Ovary (tissue), 9 donors: ENCODE measurements around the gene PLXNA4. TPM values are rescaled to one million over a fixed set of nuclear protein-coding genes. Genes with fewer than 3 reads are reported as not detected.

Experiments
- DNase-seq, 5 donors: peaks; one replicate each; pipeline ENCODE4 v3.0.0-alpha.2; 2019 to 2020
- H3K27ac ChIP-seq, 2 donors: fragments of 200-600 bp; one replicate each; pipeline versions ENCODE4 v1.5.1 to v1.8.0; 2019 to 2022
- H3K27me3 ChIP-seq: fragments of 200-600 bp; one replicate; pipeline ENCODE4 v1.8.0; 2022
- H3K36me3 ChIP-seq: fragments of 200-600 bp; sonication (generic); one replicate; pipeline ENCODE4 v1.5.1; 2019
- H3K4me1 ChIP-seq: one replicate; pipeline ENCODE4 v1.8.1; 2013; ENCODE audit warnings: mild to moderate bottlenecking, moderate library complexity; ENCODE audit not compliant: insufficient read depth
- H3K4me3 ChIP-seq: fragments of 200-600 bp; sonication (generic); one replicate; pipeline ENCODE4 v1.5.1; 2017
- H3K9me3 ChIP-seq, 2 donors: fragments of 200-600 bp in 1 of 2; sonication (generic) in 1 of 2; one replicate each; pipeline versions ENCODE4 v1.5.1 to v1.8.1; 2013 to 2019; ENCODE audit warnings: mild to moderate bottlenecking in 1 of 2, moderate library complexity in 1 of 2
- EP300 ChIP-seq: sonication (generic); formaldehyde crosslinking; IDR thresholded peaks from one replicate; pipeline ENCODE4 v1.6.1; 2017; ENCODE audit warnings: antibody characterized with exemption
- POLR2A ChIP-seq: fragments of 450-650 bp; IDR thresholded peaks from one replicate; pipeline ENCODE4 v1.6.1; 2017; ENCODE audit warnings: antibody characterized with exemption, mild to moderate bottlenecking, moderate library complexity
- WGBS, 3 donors: extraction: QIAGEN DNeasy Blood & Tissue Kit in 1 of 3; methylation state at CpG; one replicate each; pipeline versions ENCODE4 v1.1.5 to v1.1.7; 2013 to 2017; 5-methylcytosine and 5-hydroxymethylcytosine counted together
- intact Hi-C, 4 donors: fragments of 100-400 bp; cut with DNase I; formaldehyde crosslinking; loops; one replicate each; pipeline versions ENCODE4 v1.11.0 to v1.15.1; 2022 to 2023
- polyA plus RNA-seq, 2 donors: library from polyadenylated mRNA; stranded (reverse); fragments of 200-250 nt in 1 of 2; fragments of 350-450 nt in 1 of 2; fragmentation: Illumina TruSeq in 1 of 2; extraction: RNeasy Lipid Tissue Mini Kit (QIAGEN cat#74804) in 1 of 2; gene quantifications; one replicate each; pipeline ENCODE4 v1.2.3, GENCODE V29; 2013 to 2014
- total RNA-seq, 7 donors: library from RNA; depleted of rRNA in 2 of 7; stranded (reverse); fragments of >200 nt in 2 of 7; fragmentation: NEBNext Ultra II Directional in 3 of 7; extraction: Animal tissue kit (Norgen Biotek cat#: 25700) in 3 of 7; gene quantifications; one replicate each; pipeline versions ENCODE4 v1.1.0 to v1.2.4, GENCODE V29; 2016 to 2023
- TF ChIP-seq, protein P1 (sequence below), 3 donors: fragments of 450-650 bp in 2 of 3; fragments of 200-600 bp in 1 of 3; IDR thresholded peaks; one replicate each; pipeline versions ENCODE4 v1.5.1 to v1.8.0; 2016 to 2022; ENCODE audit warnings: antibody characterized with exemption in 3 of 3, mild to moderate bottlenecking in 1 of 3
- donor health status: DM: no; HTN: no; CAD: no; lungs with moderate emphysema.
- donor health status: DM: no; HTN: no; CAD: no.
- donor health status: Bipolar disorder and iron deficiency.
- donor health status: DM: yes; HTN: yes; CAD: no.
- donor health status: DM: no; HTN: no; CAD: no.
- donor health status: DM: yes; HTN: yes; CAD: no.

The PLXNA4 gene
- total and polyA plus RNA-seq, 9 donors = 5.1 to 39.9 (median 11.4) TPM

DNA sequence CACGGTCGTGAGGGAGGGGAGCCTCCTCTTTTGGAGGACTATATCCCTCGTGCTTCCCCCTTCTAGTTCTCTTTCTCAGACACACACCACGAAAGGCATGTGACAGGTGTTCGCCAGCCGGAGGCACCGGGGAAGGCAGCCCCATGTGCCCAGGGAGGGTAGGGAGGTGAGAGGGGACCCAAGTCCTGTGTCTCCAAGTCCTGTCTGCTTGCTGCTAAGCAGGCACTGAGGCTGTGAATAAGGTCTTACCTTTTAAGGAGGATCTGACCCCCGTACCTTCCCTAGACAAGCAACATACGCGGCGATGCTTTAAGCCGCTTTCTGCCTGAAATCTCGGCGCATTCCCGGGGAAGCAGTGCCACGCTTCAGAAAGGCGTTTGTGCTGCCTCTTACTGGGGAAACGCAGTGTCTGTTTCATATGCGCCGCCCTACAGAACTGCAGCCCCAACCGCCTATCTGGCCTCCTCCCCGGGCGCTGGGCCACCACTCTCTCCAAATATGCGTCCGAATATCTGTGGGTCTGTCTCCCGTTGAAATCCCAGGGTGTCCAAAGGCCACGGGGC, 770 bp downstream of the PLXNA4 start:
- Histone ChIP-seq H3K9me3 (no peaks in the 10 kb centered on the region), H3K27me3 (no peaks in the 10 kb centered on the region), H3K4me1 (no peaks in the 10 kb centered on the region), H3K27ac (no peak overlapping the region), H3K36me3 (no peaks in the 10 kb centered on the region), H3K4me3 (peak overlapping the region; percentile 55)
- peak; percentile 48 to 80 (median 67) for DNase-seq
- TF ChIP-seq EP300 = no peak
- intact Hi-C loops = loop anchor here in 1 of 4 donors (10.0 kb wide), 1 partner anchor 631 kb away; no protein-coding TSS in a partner anchor
- 0 to 1% (median 1%) methylated on average over 26 to 27 of the region's 27 CpGs for WGBS, 3 donors

DNA sequence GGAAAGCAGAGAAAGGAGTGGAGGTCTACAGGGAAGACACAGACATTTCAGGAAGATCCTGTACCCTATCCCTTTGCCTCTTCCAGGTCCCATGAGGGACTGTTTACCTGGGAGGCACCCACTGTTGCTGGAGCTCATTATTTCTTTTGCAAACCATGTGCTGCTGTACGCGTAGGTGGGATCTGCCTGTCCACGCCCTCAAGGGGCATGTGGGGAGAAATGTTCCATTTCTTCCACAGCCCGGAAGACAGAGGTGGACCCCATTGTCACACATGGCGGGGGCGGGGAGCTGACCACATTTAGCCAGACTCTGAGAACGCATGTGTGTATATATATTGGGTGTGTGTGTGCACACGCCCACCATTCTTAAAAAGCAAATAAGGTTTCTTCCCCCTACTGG, 2.0 kb downstream of the PLXNA4 start:
- intact Hi-C loops = loop anchor here in 1 of 4 donors (10.0 kb wide), 1 partner anchor 629 kb away; no protein-coding TSS in a partner anchor
- Histone ChIP-seq H3K27me3 (no peaks in the 10 kb centered on the region), H3K27ac (no peak overlapping the region), H3K9me3 (no peaks in the 10 kb centered on the region), H3K4me1 (no peaks in the 10 kb centered on the region), H3K4me3 (no peak overlapping the region), H3K36me3 (no peaks in the 10 kb centered on the region)
- WGBS, 3 donors = 69 to 79% (median 75%) methylated on average over 8 of the region's 8 CpGs
- DNase-seq = no peak
- no peak for TF ChIP-seq EP300
- TF ChIP-seq POLR2A = no peak
- TF ChIP-seq, protein P1, sequence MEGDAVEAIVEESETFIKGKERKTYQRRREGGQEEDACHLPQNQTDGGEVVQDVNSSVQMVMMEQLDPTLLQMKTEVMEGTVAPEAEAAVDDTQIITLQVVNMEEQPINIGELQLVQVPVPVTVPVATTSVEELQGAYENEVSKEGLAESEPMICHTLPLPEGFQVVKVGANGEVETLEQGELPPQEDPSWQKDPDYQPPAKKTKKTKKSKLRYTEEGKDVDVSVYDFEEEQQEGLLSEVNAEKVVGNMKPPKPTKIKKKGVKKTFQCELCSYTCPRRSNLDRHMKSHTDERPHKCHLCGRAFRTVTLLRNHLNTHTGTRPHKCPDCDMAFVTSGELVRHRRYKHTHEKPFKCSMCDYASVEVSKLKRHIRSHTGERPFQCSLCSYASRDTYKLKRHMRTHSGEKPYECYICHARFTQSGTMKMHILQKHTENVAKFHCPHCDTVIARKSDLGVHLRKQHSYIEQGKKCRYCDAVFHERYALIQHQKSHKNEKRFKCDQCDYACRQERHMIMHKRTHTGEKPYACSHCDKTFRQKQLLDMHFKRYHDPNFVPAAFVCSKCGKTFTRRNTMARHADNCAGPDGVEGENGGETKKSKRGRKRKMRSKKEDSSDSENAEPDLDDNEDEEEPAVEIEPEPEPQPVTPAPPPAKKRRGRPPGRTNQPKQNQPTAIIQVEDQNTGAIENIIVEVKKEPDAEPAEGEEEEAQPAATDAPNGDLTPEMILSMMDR (IDR thresholded peaks at IDR 0.05) = no peak

DNA sequence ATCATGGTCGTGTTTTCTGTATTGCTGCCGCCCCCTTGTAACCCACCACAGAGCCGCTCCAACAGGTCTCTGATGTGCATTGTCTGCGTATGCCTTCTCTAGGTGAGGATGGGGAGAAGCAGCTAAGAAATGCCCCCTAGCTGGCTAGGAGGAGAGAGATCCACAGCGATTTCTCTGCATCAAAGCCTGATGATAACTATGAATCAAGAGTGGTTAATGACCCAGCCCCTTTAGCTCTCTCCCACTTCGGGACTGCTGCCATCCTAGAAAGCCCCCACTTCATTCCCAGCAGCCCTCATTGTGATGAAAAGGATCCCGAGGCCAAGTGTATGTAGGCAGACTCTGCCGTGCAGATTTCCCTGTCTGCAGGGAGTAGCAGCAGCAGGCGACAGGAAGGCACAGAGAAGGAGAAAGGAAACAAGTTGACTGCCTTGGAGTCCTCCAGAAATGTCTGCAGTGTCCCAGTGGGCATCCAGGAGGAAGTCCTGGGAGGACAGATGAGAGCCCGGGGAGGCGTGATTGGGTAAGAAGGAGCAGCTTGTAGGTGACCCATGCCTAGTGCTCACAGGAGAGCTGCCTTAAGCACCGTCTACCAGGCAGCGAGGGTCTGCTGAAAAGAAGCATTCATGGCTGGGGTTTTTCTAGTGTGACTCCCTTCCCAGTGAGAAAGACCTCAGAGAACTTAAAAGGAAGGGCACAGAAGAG, 2.9 kb downstream of the PLXNA4 start:
- Histone ChIP-seq H3K36me3 (no peaks in the 10 kb centered on the region), H3K27me3 (no peaks in the 10 kb centered on the region), H3K4me1 (no peaks in the 10 kb centered on the region), H3K27ac (no peak overlapping the region), H3K9me3 (no peaks in the 10 kb centered on the region), H3K4me3 (no peak overlapping the region)
- WGBS, 3 donors = 64 to 71% (median 70%) methylated on average over 13 of the region's 13 CpGs
- intact Hi-C loops = loop anchor here in 1 of 4 donors (10.0 kb wide), 1 partner anchor 629 kb away; no protein-coding TSS in a partner anchor
- TF ChIP-seq, protein P1 (IDR thresholded peaks at IDR 0.05) = no peak
- TF ChIP-seq EP300 (no peak), POLR2A (no peak)
- DNase-seq = no peak

DNA sequence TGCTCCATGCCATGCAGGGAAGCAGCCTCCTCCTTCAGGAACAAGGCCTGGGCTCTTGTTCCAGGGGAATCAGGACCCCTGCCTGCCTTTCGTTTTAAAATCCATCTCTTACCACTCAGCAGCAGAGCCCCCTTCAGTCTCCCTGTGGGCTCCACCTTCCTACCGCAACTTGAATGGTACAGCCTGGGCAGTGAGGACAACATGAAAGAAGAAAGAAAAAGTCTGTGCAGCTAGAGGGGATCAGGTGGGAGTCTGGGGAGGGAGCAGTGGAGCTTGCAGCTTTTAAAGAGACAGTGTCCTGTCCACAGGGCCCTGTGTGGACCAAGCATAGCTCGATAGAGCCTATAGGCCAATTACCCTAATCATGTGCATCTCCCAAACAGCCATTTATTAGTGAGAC, 3.7 kb downstream of the PLXNA4 start:
- TF ChIP-seq POLR2A = no peak
- TF ChIP-seq, protein P1 (IDR thresholded peaks at IDR 0.05) = no peak
- TF ChIP-seq EP300 = no peak
- no peaks in the 10 kb centered on the region for H3K27me3 ChIP-seq
- intact Hi-C loops = loop anchor here in 1 of 4 donors (10.0 kb wide), 1 partner anchor 628 kb away; no protein-coding TSS in a partner anchor

DNA sequence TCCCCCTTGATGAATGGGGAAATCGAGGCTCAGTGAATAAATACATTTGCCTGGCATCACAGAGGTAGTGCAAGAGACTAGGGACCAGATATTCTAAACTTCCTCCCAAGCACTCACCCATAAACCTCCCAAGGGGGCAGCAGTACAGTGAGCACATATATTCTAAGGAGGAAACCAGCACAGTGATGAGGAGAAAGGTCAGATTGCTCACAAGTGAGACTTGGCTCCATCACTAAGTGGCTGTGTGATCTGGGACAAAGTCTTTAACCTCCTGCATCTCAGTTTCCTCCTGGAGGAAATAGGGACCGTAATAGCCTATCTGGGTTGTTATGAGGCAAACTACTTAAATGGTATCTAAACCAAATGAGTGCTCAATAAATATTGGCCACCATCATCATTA, 4.3 kb downstream of the PLXNA4 start:
- TF ChIP-seq EP300 (no peak), POLR2A (no peak)
- TF ChIP-seq, protein P1 (IDR thresholded peaks at IDR 0.05) = no peak
- Histone ChIP-seq H3K27me3 (no peaks in the 10 kb centered on the region), H3K4me1 (no peaks in the 10 kb centered on the region), H3K9me3 (no peaks in the 10 kb centered on the region), H3K27ac (no peak overlapping the region), H3K36me3 (no peaks in the 10 kb centered on the region), H3K4me3 (no peak overlapping the region)
- intact Hi-C loops = loop anchor here in 1 of 4 donors (10.0 kb wide), 1 partner anchor 627 kb away; no protein-coding TSS in a partner anchor
- 87 to 91% (median 87%) methylated on average over 2 of the region's 2 CpGs for WGBS, 3 donors
- no peak for DNase-seq

More for the DNA sequence above, 3.7 kb downstream of the PLXNA4 start:
- no peak overlapping the region for H3K27ac ChIP-seq
- H3K4me3 ChIP-seq = no peak overlapping the region
- no peaks in the 10 kb centered on the region for H3K36me3 ChIP-seq
- no peak for DNase-seq
- WGBS, 3 donors = 84 to 88% (median 86%) methylated on average over 3 of the region's 3 CpGs
- no peaks in the 10 kb centered on the region for H3K4me1 ChIP-seq
- no peaks in the 10 kb centered on the region for H3K9me3 ChIP-seq
